H1 (cell line): ENCODE data around the gene VAPB.

Experiments used
- EP300 ChIP-seq, 2 experiments: IDR thresholded peaks; 1 replicate in 1 of 2; 2 replicates in 1 of 2; pipeline ENCODE4 v1.6.1; 2011 to 2012; ENCODE audit warnings: low read depth in 2 of 2, low read length in 2 of 2, mild to moderate bottlenecking in 2 of 2, borderline replicate concordance in 1 of 2, inconsistent platforms in 1 of 2, moderate library complexity in 1 of 2
- SIN3A ChIP-seq, 2 experiments: IDR thresholded peaks in 1 of 2; conservative IDR thresholded peaks in 1 of 2; 2 replicates each; pipeline ENCODE4 v1.6.1; 2011 to 2012; ENCODE audit warnings: low read length in 2 of 2, improper control_type of control experiment in 1 of 2, low read depth in 1 of 2, mild to moderate bottlenecking in 1 of 2
- SRF ChIP-seq: IDR thresholded peaks from 2 replicates; pipeline ENCODE4 v1.6.1; 2011; ENCODE audit warnings: mild to moderate bottlenecking, low read depth, low read length, moderate library complexity
- TF ChIP-seq, protein P1 (sequence below): IDR thresholded peaks from 2 replicates; pipeline ENCODE4 v1.6.1; 2012; ENCODE audit warnings: inconsistent platforms

DNA sequence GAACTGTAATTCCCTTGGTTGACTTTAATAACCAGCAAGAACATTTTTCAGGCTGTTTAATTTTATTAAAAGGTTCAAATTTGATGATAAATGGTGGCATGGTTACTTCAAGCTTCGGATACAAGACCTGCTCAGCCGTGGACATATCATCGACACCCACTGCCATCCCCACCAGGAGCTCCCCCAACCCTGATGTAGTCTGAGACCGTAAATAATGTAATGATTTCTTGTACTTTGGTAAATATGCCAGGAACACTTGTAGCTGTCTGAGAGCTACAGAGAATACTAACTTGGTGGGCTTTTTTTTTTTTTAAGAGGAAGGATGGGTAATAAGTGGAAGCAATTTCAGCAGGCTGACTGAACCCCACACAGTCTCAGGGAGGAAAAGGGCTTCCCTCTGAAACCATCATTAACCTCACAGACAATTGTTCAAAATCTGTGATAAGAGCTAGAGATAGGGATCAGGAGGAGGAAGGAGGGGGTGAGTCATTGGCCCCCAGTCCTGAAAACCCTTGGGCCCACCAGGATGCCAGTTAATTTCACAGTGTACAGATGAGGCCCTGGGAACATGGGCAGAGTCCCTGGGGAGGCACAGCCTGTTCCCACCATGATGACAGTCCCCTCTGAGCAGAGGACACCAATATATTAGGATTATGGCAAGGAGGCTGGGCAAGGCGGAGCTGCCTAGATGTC lies 70.2 kb downstream of the VAPB start:
- no peak for TF ChIP-seq SIN3A (conservative IDR thresholded peaks at IDR 0.05 in 1 of 2, IDR thresholded peaks at IDR 0.05 in 1 of 2; ENCODE audit: low read depth in 1 of 2, low read length in 2 of 2)
- TF ChIP-seq, protein P1, sequence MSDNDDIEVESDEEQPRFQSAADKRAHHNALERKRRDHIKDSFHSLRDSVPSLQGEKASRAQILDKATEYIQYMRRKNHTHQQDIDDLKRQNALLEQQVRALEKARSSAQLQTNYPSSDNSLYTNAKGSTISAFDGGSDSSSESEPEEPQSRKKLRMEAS, result no peak
- no peak for TF ChIP-seq SRF
- no peak for TF ChIP-seq EP300 (IDR thresholded peaks at IDR 0.05; ENCODE audit: borderline replicate concordance in 1 of 2, low read depth in 2 of 2, low read length in 2 of 2)
